HG02852 (cell line): ENCODE measurements around the gene ARL8A.
"Not testable (repeated sequence)": the region's sequence is repeated elsewhere in the genome, so short reads cannot be mapped to it uniquely, and the experiment has no call there.

Source experiments
- ATAC-seq: cut with Tn5 transposase; IDR thresholded peaks from one replicate; pipeline ENCODE4 v1.9.1; 2021; ENCODE audit warnings: mild to moderate bottlenecking, moderate library complexity; ENCODE audit not compliant: unreplicated experiment

ARL8A gene

GRCh38 chr1:202144402-202145067, at the start of gene ARL8A:
TSS of gene ARL8A (minus strand) at chr1:202144737. CDS start at chr1:202144572, 165 bp downstream.
- peak; percentile 70 for ATAC-seq

- no peak for ATAC-seq
Observed at GRCh38 chr1:202194328-202194648, 49.8 kb upstream of the ARL8A start.

- ATAC-seq, result no peak
Observed at GRCh38 chr1:202193614-202194327, 49.2 kb upstream of the ARL8A start, which contains the start of gene LGR6. TSS of gene LGR6 (plus strand) at chr1:202193799. CDS start at chr1:202193990, 191 bp downstream.

GRCh38 chr1:202192770-202193613, 48.5 kb upstream of the ARL8A start:
- ATAC-seq, result no peak

GRCh38 chr1:202191391-202191790, 46.9 kb upstream of the ARL8A start:
- ATAC-seq, result not testable (repeated sequence)

- no peak for ATAC-seq
Observed at GRCh38 chr1:202189918-202190715, 45.6 kb upstream of the ARL8A start.

GRCh38 chr1:202189001-202189790, 44.7 kb upstream of the ARL8A start:
- no peak for ATAC-seq

- no peak for ATAC-seq
Observed at GRCh38 chr1:202187697-202188407, 43.3 kb upstream of the ARL8A start.

GRCh38 chr1:202187041-202187671, 42.6 kb upstream of the ARL8A start:
- ATAC-seq, result no peak

- ATAC-seq, result no peak
Observed at GRCh38 chr1:202186327-202186726, 41.8 kb upstream of the ARL8A start.

GRCh38 chr1:202184750-202185460, 40.4 kb upstream of the ARL8A start:
- ATAC-seq, result no peak

- ATAC-seq, result no peak
Observed at GRCh38 chr1:202182040-202182877, 37.7 kb upstream of the ARL8A start.

- ATAC-seq, result no peak
Observed at GRCh38 chr1:202181586-202181985, 37.0 kb upstream of the ARL8A start.

- not testable (repeated sequence) for ATAC-seq
Observed at GRCh38 chr1:202180751-202181139, 36.2 kb upstream of the ARL8A start.

GRCh38 chr1:202179828-202180750, 35.6 kb upstream of the ARL8A start:
- ATAC-seq, result no peak
